ENCODE results near the gene ACSS1. TPM values are rescaled to one million over a fixed set of nuclear protein-coding genes. Genes with fewer than 3 reads are reported as not detected.

The ACSS1 gene
- total RNA-seq, 1 donor from 2014 or later = 0.72 TPM

GRCh38 chr20:25050082-25050481 lies 7.9 kb downstream of the ACSS1 start:
- DNase-seq (ENCODE audit: low spot score, unreplicated experiment) = no peak
- Mint-ChIP-seq H3K4me3 (ENCODE audit: low read depth) (no peak overlapping the region), H3K36me3 (ENCODE audit: insufficient read depth) (no peaks in the 10 kb centered on the region), H3K4me1 (ENCODE audit: low read depth) (no peaks in the 10 kb centered on the region), H3K9me3 (ENCODE audit: low read depth) (no peaks in the 10 kb centered on the region), H3K27me3 (peaks cover 61% of the 10 kb centered on the region), H3K27ac (no peak overlapping the region)
- no peak for TF ChIP-seq CTCF (IDR thresholded peaks at IDR 0.05; ENCODE audit: unreplicated experiment)

GRCh38 chr20:25049261-25050060 lies 8.5 kb downstream of the ACSS1 start:
- Mint-ChIP-seq H3K9me3 (ENCODE audit: low read depth) (no peaks in the 10 kb centered on the region), H3K36me3 (ENCODE audit: insufficient read depth) (no peaks in the 10 kb centered on the region), H3K4me1 (ENCODE audit: low read depth) (no peaks in the 10 kb centered on the region), H3K27ac (no peak overlapping the region), H3K4me3 (ENCODE audit: low read depth) (no peak overlapping the region), H3K27me3 (peaks cover 55% of the 10 kb centered on the region)
- no peak for TF ChIP-seq CTCF (IDR thresholded peaks at IDR 0.05; ENCODE audit: unreplicated experiment)
- DNase-seq (ENCODE audit: low spot score, unreplicated experiment) = no peak

GRCh38 chr20:25048519-25048952 lies 9.4 kb downstream of the ACSS1 start:
- Mint-ChIP-seq H3K27ac (no peak overlapping the region), H3K4me1 (ENCODE audit: low read depth) (no peaks in the 10 kb centered on the region), H3K27me3 (peaks cover 46% of the 10 kb centered on the region), H3K36me3 (ENCODE audit: insufficient read depth) (no peaks in the 10 kb centered on the region), H3K4me3 (ENCODE audit: low read depth) (no peak overlapping the region), H3K9me3 (ENCODE audit: low read depth) (no peaks in the 10 kb centered on the region)
- no peak for TF ChIP-seq CTCF (IDR thresholded peaks at IDR 0.05; ENCODE audit: unreplicated experiment)
- no peak for DNase-seq (ENCODE audit: low spot score, unreplicated experiment)

GRCh38 chr20:25047766-25048165 lies 10.2 kb downstream of the ACSS1 start:
- Mint-ChIP-seq H3K36me3 (ENCODE audit: insufficient read depth) (no peaks in the 10 kb centered on the region), H3K4me1 (ENCODE audit: low read depth) (no peaks in the 10 kb centered on the region), H3K9me3 (ENCODE audit: low read depth) (no peaks in the 10 kb centered on the region), H3K27me3 (peaks cover 41% of the 10 kb centered on the region), H3K27ac (no peak overlapping the region), H3K4me3 (ENCODE audit: low read depth) (no peak overlapping the region)
- DNase-seq (ENCODE audit: low spot score, unreplicated experiment) = no peak
- TF ChIP-seq CTCF (IDR thresholded peaks at IDR 0.05; ENCODE audit: unreplicated experiment) = no peak

GRCh38 chr20:25046736-25047666 lies 10.9 kb downstream of the ACSS1 start:
- Mint-ChIP-seq H3K27ac (no peak overlapping the region), H3K4me3 (ENCODE audit: low read depth) (no peak overlapping the region), H3K36me3 (ENCODE audit: insufficient read depth) (no peaks in the 10 kb centered on the region), H3K9me3 (ENCODE audit: low read depth) (no peaks in the 10 kb centered on the region), H3K4me1 (ENCODE audit: low read depth) (no peaks in the 10 kb centered on the region), H3K27me3 (peaks cover 35% of the 10 kb centered on the region)
- no peak for DNase-seq (ENCODE audit: low spot score, unreplicated experiment)
- TF ChIP-seq CTCF (IDR thresholded peaks at IDR 0.05; ENCODE audit: unreplicated experiment) = no peak

All from progenitor cell of endocrine pancreas (in vitro differentiated cells).